Inflammatory macrophage treated with lipopolysaccharide for 4 hours (primary cell): ENCODE measurements around the gene PTPRG.
"Not testable (repeated sequence)": the region's sequence is repeated elsewhere in the genome, so short reads cannot be mapped to it uniquely, and the experiment has no call there.

Source experiments
- DNase-seq: peaks from one replicate; pipeline ENCODE4 v3.0.0-alpha.2; 2020

PTPRG gene

GRCh38 chr3:61730056-61730455, 168.7 kb downstream of the PTPRG start:
- no peak for DNase-seq

DNA sequence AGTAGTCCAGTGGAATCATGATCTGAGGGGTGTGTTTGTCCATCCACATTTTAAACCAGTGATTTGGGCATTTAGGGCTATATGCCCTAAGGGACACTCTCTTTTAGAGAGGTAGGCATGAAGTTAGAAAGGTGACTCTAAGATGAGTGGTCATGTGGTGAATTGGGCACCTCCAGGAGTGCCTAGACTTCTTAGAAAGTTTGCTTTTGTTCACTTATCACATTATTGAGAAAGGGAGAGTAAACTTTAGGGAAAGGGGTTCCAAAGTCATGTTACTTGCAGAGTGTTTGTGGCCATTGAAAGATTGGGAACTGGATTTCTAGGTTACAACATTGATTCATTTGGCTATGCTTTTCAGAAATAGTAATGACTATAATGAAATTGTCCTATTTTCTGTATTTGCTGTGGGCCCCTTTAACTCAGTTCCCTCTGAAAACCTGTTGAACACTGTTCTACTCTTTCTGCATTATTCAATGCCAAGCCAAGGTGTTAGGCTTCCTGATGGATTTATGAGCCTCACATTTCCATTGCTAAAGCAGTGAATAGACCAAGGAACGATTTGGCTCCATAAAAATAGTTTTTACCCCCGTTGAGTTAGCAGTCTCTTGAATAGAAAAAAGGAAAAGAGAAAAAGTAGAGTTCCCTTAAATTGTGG, 169.3 kb downstream of the PTPRG start:
- DNase-seq = no peak

DNA sequence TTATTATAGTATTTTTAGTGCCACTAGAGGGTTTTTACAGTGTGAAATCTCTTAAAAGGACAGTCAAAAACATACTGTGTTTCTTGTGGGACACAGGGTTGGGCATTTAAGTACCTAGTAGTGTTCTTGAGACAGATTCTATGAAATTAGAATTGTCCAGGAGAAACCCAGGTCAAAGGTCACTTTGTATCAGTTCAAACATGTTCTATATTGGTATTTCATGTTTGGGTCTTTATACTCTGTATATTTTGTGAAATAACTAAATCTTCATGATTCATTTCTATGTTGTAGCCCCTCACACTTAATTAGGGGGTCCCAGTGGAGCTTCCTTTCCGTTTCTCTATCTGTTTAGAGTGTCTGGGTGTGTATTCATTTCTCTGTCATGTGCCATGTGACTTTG, 171.6 kb downstream of the PTPRG start:
- no peak for DNase-seq

GRCh38 chr3:61733876-61734275, 172.5 kb downstream of the PTPRG start:
- no peak for DNase-seq

DNA sequence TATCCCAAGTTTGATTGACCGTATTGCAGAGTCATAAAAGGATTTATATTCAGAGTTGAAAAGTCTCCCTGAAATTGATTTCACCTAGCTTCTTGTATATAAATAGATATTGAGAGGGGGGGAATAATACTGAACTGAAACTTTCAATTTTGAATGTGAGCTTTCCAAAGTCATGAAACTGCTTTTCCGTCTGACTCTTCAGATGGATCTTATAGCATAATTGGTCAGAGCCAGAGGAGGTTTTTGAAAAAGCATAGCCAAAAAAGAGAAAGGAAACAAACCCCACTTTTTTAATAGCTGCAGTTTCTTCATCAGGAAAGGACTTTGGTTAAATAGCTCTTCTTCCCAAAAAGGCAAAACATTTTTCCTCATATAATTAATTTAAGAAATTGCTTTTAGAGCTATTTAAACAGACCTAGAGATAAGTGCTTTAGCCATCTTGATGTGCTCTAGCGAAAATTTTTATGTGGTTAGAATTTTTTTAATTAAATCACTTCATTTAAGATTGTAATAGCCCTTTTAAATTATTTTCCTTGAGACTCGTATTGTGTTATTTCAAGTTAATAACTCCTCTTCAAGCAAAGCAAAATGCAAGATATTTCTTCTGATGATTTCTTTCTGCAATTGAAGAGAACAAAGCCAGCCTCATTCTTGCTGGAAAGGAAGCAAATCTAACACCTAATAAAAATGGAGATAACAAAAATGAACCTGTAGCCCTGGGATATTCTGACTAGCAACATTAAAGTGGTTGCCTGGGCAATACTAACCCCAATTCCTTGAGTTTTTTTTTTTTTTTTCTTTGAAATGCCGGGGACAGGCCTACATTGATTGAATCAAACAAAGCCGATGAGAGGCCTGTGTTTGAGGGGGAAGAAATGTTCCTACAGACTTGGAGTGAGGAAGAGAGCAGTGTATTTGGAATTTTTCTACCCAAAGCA, 173.6 kb downstream of the PTPRG start:
- no peak for DNase-seq

GRCh38 chr3:61736506-61736905, 175.1 kb downstream of the PTPRG start:
- no peak for DNase-seq

GRCh38 chr3:61739640-61740039, 178.3 kb downstream of the PTPRG start:
- no peak for DNase-seq

DNA sequence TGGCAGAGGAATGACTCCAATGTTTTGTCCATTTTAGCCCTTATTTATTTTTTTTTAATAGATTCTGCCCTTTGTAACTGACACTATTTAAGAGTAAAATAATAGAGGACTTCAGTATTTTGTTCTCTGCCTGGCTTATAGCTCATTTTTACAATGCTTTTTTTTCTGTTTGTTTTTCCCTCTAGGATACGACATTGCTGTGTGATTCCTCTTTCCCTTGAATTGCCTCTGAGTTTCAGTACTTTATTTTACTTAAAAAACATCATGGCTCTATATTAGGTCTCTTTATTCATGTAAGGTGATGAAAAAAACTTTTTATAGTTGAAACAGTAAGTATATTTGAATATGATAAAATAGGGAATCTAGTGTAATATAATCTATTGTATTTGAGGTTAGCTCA, 179.1 kb downstream of the PTPRG start:
- no peak for DNase-seq

GRCh38 chr3:61741551-61741950, 180.2 kb downstream of the PTPRG start:
- DNase-seq = no peak

DNA sequence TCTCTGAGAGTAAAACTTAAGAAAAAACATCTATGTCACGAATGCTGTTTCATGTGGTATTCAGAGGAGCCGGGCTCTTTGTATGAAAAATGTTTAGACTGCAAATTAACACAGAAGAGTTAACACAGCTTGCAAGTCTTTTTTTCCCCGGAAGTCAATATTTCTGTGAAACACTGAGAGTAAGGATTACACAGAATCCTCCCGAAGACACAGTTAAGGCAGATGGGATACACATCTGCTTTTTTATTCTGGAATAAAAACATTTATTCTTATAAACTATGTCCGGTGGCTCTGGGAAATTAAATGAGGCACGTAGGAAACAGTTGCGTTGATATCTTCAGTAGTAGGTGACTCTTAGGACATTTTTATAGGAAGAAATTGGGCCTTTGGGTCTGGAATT, 180.6 kb downstream of the PTPRG start:
- DNase-seq = no peak

DNA sequence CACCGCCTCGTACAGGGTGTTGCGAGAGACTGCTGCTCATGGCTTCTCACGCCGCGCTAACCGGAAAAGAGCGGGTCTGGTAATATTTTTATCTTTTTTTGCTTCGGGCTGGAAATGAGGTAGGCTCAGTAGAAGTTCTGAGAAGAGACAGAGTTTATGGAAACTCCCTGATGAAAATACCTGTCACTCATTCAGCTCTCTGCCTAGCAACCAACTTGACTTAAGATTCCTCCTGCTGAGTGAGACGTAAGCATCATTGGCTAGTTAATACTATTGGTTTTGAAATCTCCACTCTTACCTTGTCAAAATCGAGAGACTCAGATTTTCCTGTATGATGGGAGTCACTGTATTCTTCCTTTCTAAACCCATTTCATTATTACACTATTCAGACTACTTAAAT, 181.7 kb downstream of the PTPRG start:
- DNase-seq = no peak

DNA sequence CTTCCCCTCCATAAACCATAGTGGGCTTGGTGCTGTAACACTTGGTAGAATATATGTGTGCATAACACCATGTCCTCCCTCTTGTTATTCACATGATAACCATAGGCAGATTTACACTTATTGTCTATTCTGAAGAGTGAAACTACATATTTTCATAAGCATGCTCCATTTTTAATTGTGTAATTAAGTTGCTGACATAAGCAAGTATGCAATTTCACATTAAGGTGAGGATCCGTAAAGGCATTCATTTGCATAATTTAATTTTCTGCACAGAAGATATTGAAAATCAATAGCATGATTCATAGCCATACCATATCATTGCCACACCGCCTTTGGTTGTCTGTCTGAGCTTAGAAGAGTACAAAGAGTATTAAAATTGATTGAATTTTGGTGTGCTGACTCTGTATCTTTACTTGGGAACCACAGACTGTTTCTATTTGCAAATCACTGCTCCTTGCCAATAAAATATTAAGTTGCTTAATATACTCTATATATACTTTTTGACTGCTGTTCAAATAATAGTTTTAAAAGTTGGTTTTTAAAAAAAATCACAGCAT, 182.4 kb downstream of the PTPRG start:
- DNase-seq = no peak

- DNase-seq = no peak
These were observed 186.9 kb downstream of the PTPRG start for GRCh38 chr3:61748288-61748687.

- no peak for DNase-seq
These were observed 189.4 kb downstream of the PTPRG start for GRCh38 chr3:61750766-61751165.

DNA sequence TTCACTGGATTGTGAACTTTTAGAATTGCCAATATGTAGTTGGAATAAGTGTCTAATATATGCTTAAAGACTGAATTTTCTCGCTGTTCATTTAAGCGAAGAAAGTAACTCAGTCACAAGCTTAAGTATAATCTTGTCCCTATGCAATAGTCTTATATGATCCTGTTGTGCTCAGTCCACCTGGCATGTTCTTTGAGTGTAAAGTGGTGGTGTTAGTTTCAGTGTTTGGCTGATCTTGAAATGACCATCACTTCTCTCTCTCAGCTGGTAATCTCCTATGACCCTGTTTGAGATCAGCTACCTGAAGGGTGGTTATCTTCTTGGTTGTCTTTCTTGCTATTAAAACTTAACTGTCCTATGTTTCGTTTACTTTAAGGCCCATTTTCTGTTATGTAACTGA, 197.5 kb downstream of the PTPRG start:
- DNase-seq = no peak

- DNase-seq = not testable (repeated sequence)
These were observed 199.4 kb downstream of the PTPRG start for GRCh38 chr3:61760783-61761182.

DNA sequence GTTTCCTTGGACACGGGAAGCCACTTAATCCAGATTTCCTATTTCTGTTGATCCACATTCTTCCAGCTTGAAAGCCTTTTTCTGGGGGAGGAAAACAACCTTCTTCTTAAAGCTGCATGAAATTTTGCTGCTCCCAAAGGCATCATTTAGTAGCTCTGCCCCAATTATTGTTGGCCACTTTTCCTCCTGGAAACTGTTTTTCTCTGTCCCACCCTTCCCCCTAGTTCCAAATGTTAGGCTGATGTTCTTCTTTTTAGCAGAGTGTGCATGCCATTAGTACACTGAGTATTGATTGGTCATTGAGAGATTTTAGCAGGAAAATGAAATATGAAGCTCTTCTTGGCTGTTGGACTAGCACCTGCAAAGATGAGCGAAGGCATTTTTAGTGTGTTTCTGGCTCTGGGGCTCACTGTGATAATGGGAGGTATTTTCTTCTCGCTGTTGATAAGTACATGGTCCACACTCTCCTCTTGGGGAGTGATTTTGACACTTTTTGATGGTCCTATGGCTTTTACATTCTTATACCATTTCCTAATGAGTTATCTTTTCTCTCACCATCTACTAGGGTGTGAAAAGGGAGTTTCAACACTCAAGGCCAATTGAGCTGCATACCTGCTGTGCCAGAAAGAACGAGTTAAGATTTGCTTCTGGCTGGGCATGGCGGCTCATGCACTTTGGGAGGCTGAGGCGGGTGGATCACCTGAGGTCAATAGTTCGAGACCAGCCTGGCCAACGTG, 200.5 kb downstream of the PTPRG start:
- DNase-seq = no peak

DNA sequence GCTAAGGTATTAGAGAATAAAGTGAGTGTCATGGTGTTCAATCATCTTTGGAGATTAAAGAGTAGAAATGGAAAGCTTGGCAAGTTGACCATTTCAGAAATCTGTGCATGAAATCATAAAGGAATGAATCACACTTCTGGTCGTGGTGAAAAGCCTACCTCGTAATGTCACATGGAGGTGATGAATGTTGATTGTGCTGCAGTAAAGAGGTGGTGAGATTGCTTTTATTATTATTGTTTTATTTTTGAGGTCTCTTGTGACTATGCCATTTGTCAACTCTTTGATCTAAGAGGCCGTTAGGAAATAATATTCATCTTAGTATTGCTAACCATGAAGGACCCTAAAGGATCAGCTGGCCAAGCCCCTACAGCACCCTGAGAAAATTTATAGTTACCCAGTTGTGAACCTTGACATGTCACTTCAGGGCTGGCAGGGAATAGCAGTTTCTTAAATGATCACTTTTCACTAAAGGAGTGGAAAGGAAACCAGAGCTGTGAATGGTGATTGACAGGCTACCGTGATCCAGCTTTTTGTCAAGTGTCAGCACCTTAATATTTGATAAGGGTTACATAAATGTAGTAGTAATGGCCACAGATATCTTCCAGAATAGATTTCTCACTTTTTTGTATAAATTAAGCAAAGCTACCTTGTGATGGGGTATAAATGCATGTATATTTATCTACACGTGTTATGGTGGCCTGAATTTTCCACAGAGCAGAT, 203.9 kb downstream of the PTPRG start:
- no peak for DNase-seq

DNA sequence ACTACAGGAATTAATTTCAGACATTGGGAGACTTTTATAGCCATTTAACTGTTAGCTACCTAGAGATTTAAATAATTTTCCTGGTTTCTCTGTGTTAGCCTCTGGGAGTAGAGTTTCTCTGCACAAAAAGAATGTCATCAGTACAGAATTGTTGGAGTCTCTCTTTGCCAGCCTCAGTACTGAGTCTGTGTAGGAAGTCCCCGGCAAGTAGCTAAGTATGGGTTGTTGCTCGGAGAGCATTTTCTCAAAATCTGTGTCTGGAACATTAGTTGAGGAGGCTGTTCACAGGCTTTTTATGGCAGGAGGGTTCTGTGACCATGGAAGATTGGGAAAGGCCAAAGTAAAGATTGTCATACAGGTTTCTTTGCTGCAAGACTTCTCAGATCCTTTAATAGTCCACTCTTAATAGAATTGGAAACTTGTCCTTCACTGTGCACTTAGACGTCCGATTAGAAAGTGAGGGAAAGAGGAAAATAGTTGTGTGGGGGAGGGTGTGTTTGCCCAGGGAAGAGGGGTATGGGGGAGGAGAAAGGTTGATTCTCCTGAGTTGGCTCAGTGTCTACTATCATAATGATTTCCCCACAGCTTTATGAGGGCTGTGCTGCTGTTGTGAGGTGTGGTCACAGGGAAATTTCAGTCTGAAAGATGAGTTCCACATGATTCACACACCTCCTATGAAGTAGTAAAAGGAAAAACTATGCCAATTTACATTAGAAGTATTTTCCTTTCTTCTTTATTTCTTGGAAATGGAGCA, 207.1 kb downstream of the PTPRG start:
- no peak for DNase-seq

DNA sequence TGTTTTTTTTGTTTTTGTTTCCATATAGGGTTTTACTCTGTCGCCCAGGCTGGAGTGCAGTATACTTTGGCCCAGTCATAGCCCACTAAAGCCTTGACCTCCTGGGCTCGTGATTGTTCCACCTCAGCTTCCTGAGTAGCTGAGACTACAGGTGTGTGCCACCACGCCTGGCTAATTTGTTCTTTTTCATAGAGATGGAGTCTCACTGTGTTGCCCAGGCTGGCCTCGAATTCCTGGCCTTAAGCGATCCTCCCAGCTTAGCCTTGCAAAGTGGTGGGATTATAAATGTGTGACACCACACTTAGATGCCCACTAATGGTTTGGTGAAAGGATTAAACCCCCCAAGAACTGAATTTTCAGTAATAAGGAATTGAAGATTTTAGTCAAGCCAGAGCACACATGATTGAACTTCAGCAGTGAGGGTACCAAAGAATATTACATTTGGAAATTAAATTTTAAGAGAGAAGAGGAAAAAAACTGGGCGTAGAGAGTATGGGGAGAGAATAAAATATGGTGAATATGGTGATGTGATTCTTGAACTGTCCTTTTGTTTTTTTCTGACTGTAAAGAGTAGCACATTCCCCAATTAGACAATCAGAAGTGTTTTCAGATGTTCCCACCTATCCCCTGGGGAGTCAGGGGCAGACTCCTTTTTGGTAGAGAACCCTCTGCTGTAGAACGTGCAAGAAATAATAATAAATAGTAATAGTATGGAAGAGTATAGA, 208.1 kb downstream of the PTPRG start:
- no peak for DNase-seq

- no peak for DNase-seq
These were observed 210.6 kb downstream of the PTPRG start for GRCh38 chr3:61771976-61772375.
